PC-3 (cell line): ENCODE data around the gene CCR1. TPM values are rescaled to one million over a fixed set of nuclear protein-coding genes. Genes with fewer than 3 reads are reported as not detected.

Source experiments
- ATAC-seq: fragments of 200-7000 bp; cut with Tn5 transposase; 2 replicates; pipeline ENCODE4 v1.9.1; 2020; ENCODE audit warnings: mild to moderate bottlenecking, moderate library complexity
- BruUV-seq: library from RNA; stranded (reverse); fragments of 400-500 nt; replicated peaks from 2 replicates; lab custom pipeline; 2021; lab: Mats Ljungman, UMichigan
- CTCF ChIA-PET: fragments of 300-600 bp; sonication (Branson Sonifier 250); formaldehyde crosslinking; loops from one replicate; lab custom pipeline; 2022; ENCODE audit warnings: antibody characterized with exemption; lab: Charles Lee
- POLR2A ChIA-PET: fragments of 300-600 bp; sonication (Branson Sonifier 250); formaldehyde crosslinking; loops from one replicate; lab custom pipeline; 2022; ENCODE audit warnings: antibody characterized with exemption; ENCODE audit not compliant: unreplicated experiment; lab: Charles Lee
- DNase-seq: peaks from one replicate; pipeline ENCODE4 v3.0.0-alpha.2; 2015
- H2AFZ ChIP-seq: fragments of 300-600 bp; sonication (generic); 2 replicates; pipeline ENCODE4 v1.6.0; 2016; ENCODE audit warnings: antibody characterized with exemption, low read length
- H3F3A ChIP-seq: fragments of 300-600 bp; sonication (generic); one replicate; pipeline ENCODE4 v1.6.0; 2017; ENCODE audit warnings: antibody characterized with exemption, low read length, control low read depth, mild to moderate bottlenecking; ENCODE audit not compliant: unreplicated experiment
- H3K27ac ChIP-seq: fragments of 300-600 bp; sonication (generic); 2 replicates; pipeline ENCODE4 v1.5.1; 2016; ENCODE audit warnings: mild to moderate bottlenecking, low read length
- H3K27me3 ChIP-seq: fragments of 300-600 bp; sonication (generic); 2 replicates; pipeline ENCODE4 v1.6.1; 2016; ENCODE audit warnings: low read length, mixed read lengths
- H3K36me3 ChIP-seq: fragments of 300-600 bp; sonication (generic); 2 replicates; pipeline ENCODE4 v1.6.1; 2016; ENCODE audit warnings: low read depth, mixed run types, low read length, mixed read lengths
- H3K4me1 ChIP-seq: fragments of 300-600 bp; sonication (generic); 2 replicates; pipeline ENCODE4 v1.5.1; 2016; ENCODE audit warnings: low read length; ENCODE audit not compliant: insufficient read depth
- H3K4me2 ChIP-seq: fragments of 300-600 bp; sonication (generic); 2 replicates; pipeline ENCODE4 v1.6.0; 2016; ENCODE audit warnings: low read length
- H3K4me3 ChIP-seq: fragments of 300-600 bp; sonication (generic); 2 replicates; pipeline ENCODE4 v1.5.1; 2016; ENCODE audit warnings: mild to moderate bottlenecking, low read length, mixed read lengths
- H3K79me2 ChIP-seq: fragments of 300-600 bp; sonication (generic); 2 replicates; pipeline ENCODE4 v1.6.1; 2017; ENCODE audit warnings: low read length, mixed read lengths
- H3K9ac ChIP-seq: fragments of 300-600 bp; sonication (generic); 2 replicates; pipeline ENCODE4 v1.6.0; 2016; ENCODE audit warnings: mild to moderate bottlenecking, low read length
- H3K9me2 ChIP-seq: fragments of 300-600 bp; sonication (generic); replicated peaks from 2 replicates; pipeline ENCODE4 v1.6.1; 2016; ENCODE audit warnings: mixed run types, low read length, mixed read lengths
- H3K9me3 ChIP-seq: fragments of 300-600 bp; sonication (generic); 2 replicates; pipeline ENCODE4 v1.6.1; 2016; ENCODE audit warnings: low read length, mixed read lengths
- H4K20me1 ChIP-seq: fragments of 300-600 bp; sonication (generic); 2 replicates; pipeline ENCODE4 v1.6.1; 2016; ENCODE audit warnings: low read length, mixed read lengths
- EZH2 ChIP-seq: fragments of 300-600 bp; sonication (generic); IDR thresholded peaks from one replicate; pipeline ENCODE4 v1.6.1; 2017; ENCODE audit warnings: antibody characterized with exemption, mild to moderate bottlenecking, low read length; ENCODE audit not compliant: unreplicated experiment
- EZH2phosphoT487 ChIP-seq: fragments of 300-600 bp; sonication (generic); IDR thresholded peaks from 2 replicates; pipeline ENCODE4 v1.6.1; 2018; ENCODE audit warnings: mild to moderate bottlenecking, antibody characterized with exemption, low read length, borderline replicate concordance
- intact Hi-C: fragments of 100-400 bp; cut with micrococcal nuclease; formaldehyde crosslinking; loops from 2 replicates; pipeline ENCODE4 v1.9.0; 2023
- total RNA-seq: library from RNA; depleted of rRNA; stranded (reverse); fragments of >200 nt; gene quantifications from 2 replicates; pipeline ENCODE4 v1.2.3, GENCODE V29; 2014
- TF ChIP-seq, protein P1 (sequence below): fragments of 300-600 bp; sonication (generic); conservative IDR thresholded peaks from 2 replicates; pipeline ENCODE4 v1.5.1; 2017; ENCODE audit warnings: antibody characterized with exemption, low read depth, mild to moderate bottlenecking, low read length

Gene CCR1
- total RNA-seq, 1 experiment from 2014 or later = 0.15 TPM

- TF ChIP-seq EZH2phosphoT487 = no peak
- TF ChIP-seq EZH2 = no peak
- TF ChIP-seq, protein P1, sequence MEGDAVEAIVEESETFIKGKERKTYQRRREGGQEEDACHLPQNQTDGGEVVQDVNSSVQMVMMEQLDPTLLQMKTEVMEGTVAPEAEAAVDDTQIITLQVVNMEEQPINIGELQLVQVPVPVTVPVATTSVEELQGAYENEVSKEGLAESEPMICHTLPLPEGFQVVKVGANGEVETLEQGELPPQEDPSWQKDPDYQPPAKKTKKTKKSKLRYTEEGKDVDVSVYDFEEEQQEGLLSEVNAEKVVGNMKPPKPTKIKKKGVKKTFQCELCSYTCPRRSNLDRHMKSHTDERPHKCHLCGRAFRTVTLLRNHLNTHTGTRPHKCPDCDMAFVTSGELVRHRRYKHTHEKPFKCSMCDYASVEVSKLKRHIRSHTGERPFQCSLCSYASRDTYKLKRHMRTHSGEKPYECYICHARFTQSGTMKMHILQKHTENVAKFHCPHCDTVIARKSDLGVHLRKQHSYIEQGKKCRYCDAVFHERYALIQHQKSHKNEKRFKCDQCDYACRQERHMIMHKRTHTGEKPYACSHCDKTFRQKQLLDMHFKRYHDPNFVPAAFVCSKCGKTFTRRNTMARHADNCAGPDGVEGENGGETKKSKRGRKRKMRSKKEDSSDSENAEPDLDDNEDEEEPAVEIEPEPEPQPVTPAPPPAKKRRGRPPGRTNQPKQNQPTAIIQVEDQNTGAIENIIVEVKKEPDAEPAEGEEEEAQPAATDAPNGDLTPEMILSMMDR = no peak
- ChIA-PET CTCF (interaction anchor here (1.2 kb wide), 1 partner anchor 124 kb away, joined by 4 read pairs; no protein-coding TSS in a partner anchor), POLR2A (interaction anchor here (0.6 kb wide), 1 partner anchor 10 kb away, joined by 4 read pairs; no protein-coding TSS in a partner anchor)
- Histone ChIP-seq H3F3A (no peaks in the 10 kb centered on the region), H3K4me1 (peaks cover 21% of the 10 kb centered on the region), H3K79me2 (no peaks in the 10 kb centered on the region), H3K36me3 (no peaks in the 10 kb centered on the region), H3K9me3 (no peaks in the 10 kb centered on the region), H3K4me2 (no peak overlapping the region), H3K9ac (no peak overlapping the region), H3K4me3 (no peak overlapping the region), H2AFZ (no peak overlapping the region), H3K9me2 (no peaks in the 10 kb centered on the region), H3K27me3 (no peaks in the 10 kb centered on the region), H3K27ac (no peak overlapping the region), H4K20me1 (no peaks in the 10 kb centered on the region)
- DNase-seq (no peak), ATAC-seq (no peak)
- intact Hi-C loops = no loop called here
- BruUV-seq = no TSS peak
Measured at GRCh38 chr3:46245146-46245545, 37.0 kb upstream of the CCR1 start.

DNA sequence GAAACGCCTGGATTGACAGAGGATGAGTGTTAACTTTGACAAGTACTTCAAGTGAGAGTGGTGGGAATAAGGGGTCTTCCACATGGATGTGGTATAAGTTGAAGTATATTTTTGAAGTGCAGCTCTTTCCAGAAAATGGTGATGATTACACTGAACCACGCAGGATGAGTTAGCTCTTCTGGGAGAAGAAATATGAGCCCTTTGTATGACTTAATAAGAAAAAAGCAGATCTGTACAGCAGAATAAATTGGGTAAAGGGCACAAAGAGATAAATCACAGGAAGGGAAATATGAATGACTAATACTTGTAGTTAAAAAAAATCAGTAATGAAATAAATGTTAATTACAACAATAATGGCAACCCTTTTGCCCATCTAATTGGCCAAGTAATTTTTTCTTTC lies 35.4 kb upstream of the CCR1 start:
- Histone ChIP-seq H3K27me3 (no peaks in the 10 kb centered on the region), H3K9me2 (no peaks in the 10 kb centered on the region), H3K9me3 (no peaks in the 10 kb centered on the region), H3K36me3 (no peaks in the 10 kb centered on the region), H3K27ac (no peak overlapping the region), H3K4me2 (peak overlapping the region; percentile 33), H3K4me3 (no peak overlapping the region), H2AFZ (0 out of 2 replicates have a peak overlapping the region, but pooled peaks have one; percentile 8), H4K20me1 (no peaks in the 10 kb centered on the region), H3F3A (no peaks in the 10 kb centered on the region), H3K4me1 (peaks cover 27% of the 10 kb centered on the region), H3K9ac (no peak overlapping the region), H3K79me2 (no peaks in the 10 kb centered on the region)
- intact Hi-C loops = no loop called here
- DNase-seq = peak; percentile 28
- POLR2A ChIA-PET = interaction anchor here (0.6 kb wide), 1 partner anchor 143 kb away, joined by 5 read pairs; no protein-coding TSS in a partner anchor
- CTCF ChIA-PET = no interaction called here
- no TSS peak for BruUV-seq
- TF ChIP-seq EZH2 = no peak
- ATAC-seq = peak; percentile 87

DNA sequence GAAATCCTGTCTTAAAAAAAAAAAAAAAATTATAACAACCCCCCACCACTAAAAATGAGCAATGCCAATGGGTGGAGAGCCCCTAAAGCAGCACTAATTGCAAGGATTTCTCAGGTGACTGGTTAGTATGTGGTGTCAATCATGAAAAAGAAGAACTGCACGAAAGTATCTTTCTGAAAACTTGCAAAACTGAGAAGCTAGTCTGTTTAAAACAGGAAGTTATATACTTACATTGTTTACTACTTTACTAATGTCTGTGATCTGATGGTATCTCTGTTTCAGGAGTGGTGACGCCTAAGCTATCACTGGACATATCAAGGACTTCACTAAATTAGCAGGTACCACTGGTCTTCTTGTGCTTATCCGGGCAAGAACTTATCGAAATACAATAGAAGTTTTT lies 34.0 kb upstream of the CCR1 start, which contains the start of gene CCR3:
Gene CCR3, plus strand, starts transcription at position 341 of the 400 bp plus-strand sequence. CDS start 22,699 bp downstream, outside the sequence.
- Histone ChIP-seq H3K9me2 (no peaks in the 10 kb centered on the region), H3K4me1 (peaks cover 27% of the 10 kb centered on the region), H3K9me3 (no peaks in the 10 kb centered on the region), H3K4me2 (peak within 1 kb of the TSS; percentile 33; the same call in 1 of the 2 replicates), H3K36me3 (no peaks in the 10 kb centered on the region), H3K27ac (no peak within 1 kb of the TSS), H3K79me2 (no peaks in the 10 kb centered on the region), H2AFZ (0 out of 2 replicates have a peak within 1 kb of the TSS, but pooled peaks have one; percentile 8), H3F3A (no peaks in the 10 kb centered on the region), H3K27me3 (no peaks in the 10 kb centered on the region), H3K9ac (no peak within 1 kb of the TSS), H4K20me1 (no peaks in the 10 kb centered on the region), H3K4me3 (no peak within 1 kb of the TSS)
- ChIA-PET POLR2A (no interaction called here), CTCF (no interaction called here)
- no peak for DNase-seq
- ATAC-seq = no peak
- intact Hi-C loops = no loop called here
- TF ChIP-seq EZH2 = no peak
- TF ChIP-seq, protein P1 = no peak
- TF ChIP-seq EZH2phosphoT487 = no peak
- BruUV-seq = no TSS peak
